Measurements from ENCODE around the gene NAA40.

NAA40 gene

DNA sequence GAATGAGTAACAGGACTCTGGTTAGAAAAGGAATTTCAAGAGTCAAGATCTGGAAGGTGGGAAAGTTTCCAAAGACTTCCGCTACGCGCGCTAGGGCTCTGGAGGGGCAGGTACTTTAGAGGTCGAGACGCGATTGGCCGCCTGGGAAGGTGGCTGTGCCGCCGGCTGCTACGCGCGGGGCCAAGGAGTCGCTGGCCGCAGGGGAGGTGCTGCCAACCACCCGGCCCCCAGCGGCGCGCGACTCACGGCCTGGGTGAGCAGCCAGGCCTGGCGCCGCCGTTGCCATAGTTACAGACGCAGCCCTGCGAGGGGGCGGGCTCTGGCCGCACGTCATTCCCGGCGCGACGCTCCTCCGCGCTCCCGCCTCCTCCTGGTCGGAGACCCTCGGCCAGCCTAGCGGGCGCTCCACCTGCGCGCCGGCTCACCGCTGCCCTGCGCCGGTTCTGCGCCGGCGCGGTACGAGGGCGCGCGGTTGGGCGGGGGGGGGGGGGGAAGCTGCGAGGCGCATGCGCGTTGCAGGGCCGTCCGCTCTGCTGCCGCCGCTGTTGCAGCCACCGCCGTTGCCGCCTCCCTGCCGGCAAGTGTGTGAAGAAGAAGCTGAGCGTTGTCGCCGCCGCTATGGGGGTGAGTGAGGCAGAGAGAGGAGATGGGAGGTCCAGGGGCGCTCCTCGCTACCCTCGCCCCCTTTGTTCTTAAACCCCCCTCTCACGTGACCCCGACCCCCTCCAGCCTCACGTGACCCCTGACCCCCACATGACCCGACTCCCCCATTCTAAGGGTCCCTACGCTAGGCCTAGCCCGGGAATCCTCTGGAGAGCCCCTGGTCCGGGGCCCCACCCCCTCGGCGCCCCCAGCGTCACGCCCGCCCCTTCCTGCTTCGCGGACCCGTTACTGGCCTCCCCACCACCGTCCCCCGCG is at the start of gene NAA40:
NAA40 (plus strand) TSS at position 524 of the 918 bp plus-strand sequence; CDS start at position 619, 95 bp downstream.
- peak; percentile 99 for DNase-seq (ENCODE audit: low spot score)

DNA sequence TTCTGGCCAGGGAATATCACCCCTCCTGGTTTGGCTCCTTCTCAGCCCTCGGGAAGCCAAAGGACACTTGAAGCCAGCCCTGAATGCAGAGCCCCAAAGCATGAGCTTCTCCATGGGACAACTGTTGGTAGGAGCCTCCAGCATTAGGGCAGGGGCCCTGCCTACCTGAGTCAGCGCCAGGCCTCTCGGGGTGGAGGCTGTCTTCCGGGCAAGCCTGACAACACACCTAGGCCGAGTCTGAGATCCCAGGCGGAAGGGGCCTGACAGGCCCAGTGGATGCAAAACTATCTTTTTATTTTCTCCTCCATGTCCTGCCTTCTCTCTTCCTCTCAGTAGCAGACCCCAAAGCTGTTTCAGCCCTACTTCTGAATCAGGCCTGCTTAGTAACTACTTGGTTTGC is 49.5 kb upstream of the NAA40 start:
- DNase-seq (ENCODE audit: low spot score): no peak

- no peak for DNase-seq (ENCODE audit: low spot score)
Measured at GRCh38 chr11:63890368-63890767, 48.4 kb upstream of the NAA40 start.

GRCh38 chr11:63892228-63892627 is 46.6 kb upstream of the NAA40 start:
- peak; percentile 39 for DNase-seq (ENCODE audit: low spot score)

- DNase-seq (ENCODE audit: low spot score): no peak
Measured at GRCh38 chr11:63893355-63893754, 45.4 kb upstream of the NAA40 start.

GRCh38 chr11:63896071-63896470 is 42.7 kb upstream of the NAA40 start:
- DNase-seq (ENCODE audit: low spot score): no peak

- DNase-seq (ENCODE audit: low spot score): no peak
Measured at GRCh38 chr11:63897459-63898146, 41.2 kb upstream of the NAA40 start.

DNA sequence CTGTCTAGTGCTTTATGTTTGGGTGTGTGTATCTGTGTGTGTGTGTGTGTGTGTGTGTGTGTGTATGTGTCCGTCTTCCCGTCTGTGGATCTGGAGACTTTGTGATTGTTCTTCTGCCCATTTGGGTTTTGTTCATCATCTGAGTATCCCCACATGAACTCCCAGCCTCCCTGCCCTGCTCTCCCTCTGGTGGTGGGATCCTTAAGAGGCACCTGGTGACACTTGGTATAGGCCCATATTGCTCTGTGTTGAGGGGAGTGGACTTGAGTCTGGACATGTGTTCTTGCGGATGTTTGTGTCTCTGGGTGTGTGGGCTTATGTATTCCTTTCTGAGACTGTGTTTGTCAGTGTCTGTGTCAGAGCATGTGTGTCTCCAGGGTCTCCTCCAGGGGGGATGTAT is 37.1 kb upstream of the NAA40 start:
- DNase-seq (ENCODE audit: low spot score): no peak

GRCh38 chr11:63903884-63904283 is 34.9 kb upstream of the NAA40 start:
- DNase-seq (ENCODE audit: low spot score): no peak

GRCh38 chr11:63904743-63905142 is 34.1 kb upstream of the NAA40 start:
- DNase-seq (ENCODE audit: low spot score): no peak

- DNase-seq (ENCODE audit: low spot score): peak; percentile 49
Measured at GRCh38 chr11:63905179-63905578, 33.6 kb upstream of the NAA40 start.

- DNase-seq (ENCODE audit: low spot score): no peak
Measured at GRCh38 chr11:63906087-63906486, 32.7 kb upstream of the NAA40 start.

GRCh38 chr11:63906585-63906984 is 32.2 kb upstream of the NAA40 start:
- DNase-seq (ENCODE audit: low spot score): peak; percentile 40

- no peak for DNase-seq (ENCODE audit: low spot score)
Measured at GRCh38 chr11:63907063-63907462, 31.7 kb upstream of the NAA40 start.

GRCh38 chr11:63907808-63908530 is 30.8 kb upstream of the NAA40 start:
- DNase-seq (ENCODE audit: low spot score): no peak

GRCh38 chr11:63908631-63909401 is 30.0 kb upstream of the NAA40 start:
- DNase-seq (ENCODE audit: low spot score): no peak

DNA sequence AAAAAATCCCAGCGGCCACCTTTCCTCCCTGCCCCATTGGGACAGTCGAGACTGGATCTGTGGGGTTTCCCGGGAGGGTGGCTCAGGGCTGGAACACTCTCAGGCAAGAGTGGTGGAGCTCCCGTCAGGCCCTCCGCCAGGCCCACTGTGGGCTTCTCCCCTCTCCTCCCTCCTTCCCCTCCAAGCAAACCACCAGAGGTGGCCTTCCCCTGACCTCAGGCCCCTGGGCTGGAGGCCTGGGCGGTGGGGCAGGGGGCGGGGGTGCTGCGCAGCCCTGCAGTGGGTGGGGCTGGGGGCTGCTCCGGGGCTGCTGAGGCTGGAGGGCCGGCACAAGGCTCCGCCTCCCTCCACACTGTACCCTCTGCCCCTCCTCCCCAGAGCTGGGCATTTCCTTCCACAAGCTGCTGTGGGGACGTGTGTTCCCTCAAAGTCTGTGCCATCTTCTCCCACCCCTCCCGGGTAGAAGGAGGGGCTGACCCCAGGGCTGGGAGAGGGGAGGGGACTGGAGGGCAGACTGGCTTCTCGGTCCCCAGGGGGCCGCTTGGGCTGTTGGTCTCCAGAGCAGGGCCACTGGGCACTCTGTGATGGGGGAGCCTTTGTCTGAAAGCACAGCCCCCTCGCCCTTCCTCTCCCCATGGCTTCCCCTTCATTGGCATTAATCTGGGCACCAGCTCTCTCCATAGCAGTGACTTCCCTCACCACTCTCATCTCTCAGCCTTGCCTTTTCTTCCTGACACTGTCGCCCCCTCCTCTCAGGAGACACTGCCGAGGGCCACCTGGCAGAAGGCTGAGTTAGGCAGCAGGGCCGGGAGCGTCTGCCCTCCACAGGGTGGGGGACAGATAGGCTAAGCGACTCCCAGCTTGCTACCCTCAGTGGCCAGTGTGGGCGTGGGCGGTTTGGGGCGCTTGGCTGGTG is 29.0 kb upstream of the NAA40 start:
- DNase-seq (ENCODE audit: low spot score): no peak

GRCh38 chr11:63910675-63911074 is 28.1 kb upstream of the NAA40 start:
- DNase-seq (ENCODE audit: low spot score): no peak

- no peak for DNase-seq (ENCODE audit: low spot score)
Measured at GRCh38 chr11:63911440-63911839, 27.4 kb upstream of the NAA40 start.

DNA sequence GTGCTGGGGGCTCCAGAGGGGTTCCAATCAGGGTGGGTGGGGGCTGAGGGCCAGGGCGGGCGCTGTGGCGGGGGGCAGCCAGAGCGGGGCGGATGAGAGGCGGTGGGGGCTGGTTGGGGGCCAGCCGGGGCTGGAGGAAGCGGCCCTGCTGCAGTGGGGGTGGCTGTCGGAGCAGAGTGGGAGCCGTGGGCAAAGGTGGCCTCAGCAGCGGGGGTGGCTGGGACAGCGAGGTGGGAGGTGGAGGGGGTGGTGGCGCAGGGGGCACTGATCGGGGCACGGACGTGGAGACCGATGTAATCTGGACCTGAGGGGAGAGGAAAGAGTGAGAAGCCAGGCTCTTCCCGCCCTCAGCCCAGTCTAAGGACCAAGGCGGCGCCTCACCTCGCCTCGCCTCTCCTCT is 26.9 kb upstream of the NAA40 start:
- DNase-seq (ENCODE audit: low spot score): no peak

GRCh38 chr11:63912678-63913077 is 26.1 kb upstream of the NAA40 start:
- no peak for DNase-seq (ENCODE audit: low spot score)

Measured in AG08395 (cell line).